ENCODE measurements around the gene SDCCAG8. TPM values are rescaled to one million over a fixed set of nuclear protein-coding genes. Genes with fewer than 3 reads are reported as not detected.

SDCCAG8 gene
- total RNA-seq, 1 donor from 2014 or later, result 92.7 TPM

DNA sequence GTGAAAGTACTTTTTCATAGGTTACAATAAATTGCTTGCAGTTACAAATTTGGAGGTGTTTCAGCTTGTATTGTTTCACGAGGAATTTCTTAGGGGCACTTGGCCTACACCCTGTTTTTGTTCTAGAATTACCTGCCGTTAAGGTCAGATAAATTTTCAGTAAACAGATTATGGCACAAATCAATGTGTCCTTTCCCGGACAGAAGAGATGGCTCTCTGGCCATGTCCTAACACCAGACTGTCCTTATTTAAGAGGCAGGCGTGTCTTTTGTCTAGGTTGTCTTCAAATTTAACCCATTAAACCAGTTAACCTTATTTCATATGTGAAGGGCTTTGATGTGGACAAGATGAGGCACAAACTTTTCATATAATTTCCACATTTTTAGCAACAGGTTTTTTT lies 243.4 kb downstream of the SDCCAG8 start:
- Histone ChIP-seq H3K9me3 (no peaks in the 10 kb centered on the region), H3K36me3 (peaks cover 32% of the 10 kb centered on the region), H3K4me3 (no peak overlapping the region), H3K27ac (no peak overlapping the region), H3K27me3 (ENCODE audit: low read depth) (no peaks in the 10 kb centered on the region), H3K4me1 (peaks cover 17% of the 10 kb centered on the region)
- no peak for DNase-seq
- ATAC-seq, result no peak
- intact Hi-C loops (cut with DNase I), result no loop called here
- TF ChIP-seq, protein P1, sequence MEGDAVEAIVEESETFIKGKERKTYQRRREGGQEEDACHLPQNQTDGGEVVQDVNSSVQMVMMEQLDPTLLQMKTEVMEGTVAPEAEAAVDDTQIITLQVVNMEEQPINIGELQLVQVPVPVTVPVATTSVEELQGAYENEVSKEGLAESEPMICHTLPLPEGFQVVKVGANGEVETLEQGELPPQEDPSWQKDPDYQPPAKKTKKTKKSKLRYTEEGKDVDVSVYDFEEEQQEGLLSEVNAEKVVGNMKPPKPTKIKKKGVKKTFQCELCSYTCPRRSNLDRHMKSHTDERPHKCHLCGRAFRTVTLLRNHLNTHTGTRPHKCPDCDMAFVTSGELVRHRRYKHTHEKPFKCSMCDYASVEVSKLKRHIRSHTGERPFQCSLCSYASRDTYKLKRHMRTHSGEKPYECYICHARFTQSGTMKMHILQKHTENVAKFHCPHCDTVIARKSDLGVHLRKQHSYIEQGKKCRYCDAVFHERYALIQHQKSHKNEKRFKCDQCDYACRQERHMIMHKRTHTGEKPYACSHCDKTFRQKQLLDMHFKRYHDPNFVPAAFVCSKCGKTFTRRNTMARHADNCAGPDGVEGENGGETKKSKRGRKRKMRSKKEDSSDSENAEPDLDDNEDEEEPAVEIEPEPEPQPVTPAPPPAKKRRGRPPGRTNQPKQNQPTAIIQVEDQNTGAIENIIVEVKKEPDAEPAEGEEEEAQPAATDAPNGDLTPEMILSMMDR (IDR thresholded peaks at IDR 0.05), result no peak

DNA sequence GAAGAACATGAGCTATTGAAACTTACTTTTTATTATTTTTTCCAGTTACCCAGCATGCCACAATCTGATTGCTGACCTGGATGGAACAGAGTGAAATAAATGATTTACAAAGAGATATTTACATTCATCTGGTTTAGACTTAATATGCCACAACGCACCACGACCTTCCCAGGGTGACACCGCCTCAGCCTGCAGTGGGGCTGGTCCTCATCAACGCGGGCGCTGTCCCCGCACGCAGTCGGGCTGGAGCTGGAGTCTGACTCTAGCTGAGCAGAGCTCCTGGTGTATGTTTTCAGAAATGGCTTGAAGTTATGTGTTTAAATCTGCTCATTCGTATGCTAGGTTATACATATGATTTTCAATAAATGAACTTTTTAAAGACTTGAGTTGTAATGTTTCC lies 243.9 kb downstream of the SDCCAG8 start:
- H3K4me3 ChIP-seq, result no peak overlapping the region
- peaks cover 17% of the 10 kb centered on the region for H3K4me1 ChIP-seq
- intact Hi-C loops (cut with DNase I), result no loop called here
- no peaks in the 10 kb centered on the region for H3K27me3 ChIP-seq (ENCODE audit: low read depth)
- no peak for ATAC-seq
- DNase-seq, result no peak
- H3K27ac ChIP-seq, result no peak overlapping the region
- peaks cover 35% of the 10 kb centered on the region for H3K36me3 ChIP-seq
- H3K9me3 ChIP-seq, result no peaks in the 10 kb centered on the region
- TF ChIP-seq, protein P1 (IDR thresholded peaks at IDR 0.05), result no peak

DNA sequence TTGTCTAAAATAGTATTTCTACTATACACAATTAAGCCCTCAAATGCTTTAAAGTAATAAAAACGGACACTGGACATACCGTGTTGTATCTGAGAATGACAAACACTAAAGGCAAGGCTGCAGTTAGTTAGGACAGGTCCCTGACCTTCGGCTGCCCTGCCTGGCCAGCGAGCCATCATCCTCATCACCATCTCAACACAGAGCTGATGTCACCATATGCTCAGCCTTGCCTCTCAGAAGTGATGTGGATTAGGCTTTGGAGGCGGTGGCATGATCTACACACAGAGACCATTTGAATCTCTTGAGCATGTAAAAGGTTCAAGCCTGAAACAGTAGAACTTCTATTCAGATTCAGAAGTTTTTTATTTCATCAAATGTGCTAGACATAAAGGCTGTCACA lies 244.7 kb downstream of the SDCCAG8 start:
- peaks cover 11% of the 10 kb centered on the region for H3K4me1 ChIP-seq
- H3K27me3 ChIP-seq (ENCODE audit: low read depth), result no peaks in the 10 kb centered on the region
- H3K9me3 ChIP-seq, result no peaks in the 10 kb centered on the region
- peaks cover 42% of the 10 kb centered on the region for H3K36me3 ChIP-seq
- no peak overlapping the region for H3K27ac ChIP-seq
- TF ChIP-seq, protein P1 (IDR thresholded peaks at IDR 0.05), result no peak
- no peak overlapping the region for H3K4me3 ChIP-seq
- intact Hi-C loops (cut with DNase I), result no loop called here
- DNase-seq, result no peak
- no peak for ATAC-seq

DNA sequence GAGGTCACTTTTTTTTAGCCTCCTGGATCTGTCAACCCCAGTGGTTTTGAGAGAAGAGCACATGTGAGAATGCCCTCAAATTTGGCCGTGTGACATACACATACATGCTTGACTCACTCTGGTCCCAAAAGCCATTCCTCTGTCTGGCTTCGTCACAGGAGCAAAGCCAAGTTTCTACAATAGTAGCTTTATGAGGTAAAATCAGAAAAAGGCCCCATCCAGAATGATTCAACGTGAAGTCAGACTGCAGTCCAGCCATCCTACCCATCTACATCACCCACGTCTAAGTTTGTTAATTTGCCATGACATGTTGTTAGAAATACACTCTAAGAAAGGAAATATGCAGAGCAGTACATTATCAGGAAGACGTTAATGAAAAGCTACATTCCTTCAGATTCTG lies 245.2 kb downstream of the SDCCAG8 start:
- DNase-seq, result no peak
- intact Hi-C loops (cut with DNase I), result no loop called here
- Histone ChIP-seq H3K4me3 (no peak overlapping the region), H3K27ac (no peak overlapping the region), H3K9me3 (no peaks in the 10 kb centered on the region), H3K36me3 (peaks cover 42% of the 10 kb centered on the region), H3K27me3 (ENCODE audit: low read depth) (no peaks in the 10 kb centered on the region), H3K4me1 (peaks cover 9% of the 10 kb centered on the region)
- TF ChIP-seq, protein P1 (IDR thresholded peaks at IDR 0.05), result no peak
- no peak for ATAC-seq

DNA sequence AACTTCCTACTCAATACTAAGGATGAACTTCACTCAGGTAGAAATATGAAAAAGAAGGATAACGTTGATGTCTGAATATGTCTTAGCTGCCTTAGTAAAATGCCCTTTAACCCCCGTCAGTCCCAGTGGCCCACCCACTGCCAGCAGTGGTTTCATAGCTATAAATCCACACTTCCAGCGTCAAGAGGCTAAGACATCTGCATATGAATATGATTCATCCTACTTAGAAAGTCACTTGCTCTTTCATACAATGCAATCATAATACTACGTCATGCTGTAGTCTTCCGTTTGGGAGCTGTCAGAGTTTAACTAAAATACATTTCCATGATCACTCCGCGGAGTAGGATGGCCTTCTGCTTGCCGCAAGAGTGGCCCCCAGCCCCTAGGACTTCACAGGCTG lies 247.3 kb downstream of the SDCCAG8 start:
- no peak for ATAC-seq
- H3K4me3 ChIP-seq, result no peak overlapping the region
- no peaks in the 10 kb centered on the region for H3K9me3 ChIP-seq
- no peak for DNase-seq
- H3K36me3 ChIP-seq, result peaks cover 42% of the 10 kb centered on the region
- intact Hi-C loops (cut with DNase I), result no loop called here
- H3K4me1 ChIP-seq, result no peaks in the 10 kb centered on the region
- H3K27ac ChIP-seq, result no peak overlapping the region
- TF ChIP-seq, protein P1 (IDR thresholded peaks at IDR 0.05), result no peak
- no peaks in the 10 kb centered on the region for H3K27me3 ChIP-seq (ENCODE audit: low read depth)
